HepG2 (cell line): Measurements from ENCODE around the gene MFSD12. TPM values are rescaled to one million over a fixed set of nuclear protein-coding genes. Genes with fewer than 3 reads are reported as not detected.

Experiments
- ATAD3A ChIP-seq: sonication (generic); formaldehyde crosslinking; IDR thresholded peaks from 2 replicates; pipeline ENCODE4 v1.4.0; 2020; ENCODE audit warnings: missing genetic modification reagents
- BHLHE40 ChIP-seq: IDR thresholded peaks from 2 replicates; pipeline ENCODE4 v1.6.1; 2011; ENCODE audit warnings: low read length, improper control_type of control experiment
- CEBPG ChIP-seq: IDR thresholded peaks from 2 replicates; pipeline ENCODE4 v1.6.1; 2016
- CREBL2 ChIP-seq: sonication (generic); formaldehyde crosslinking; IDR thresholded peaks from 2 replicates; pipeline ENCODE4 v1.8.1; 2023; ENCODE audit warnings: missing genetic modification reagents, mild to moderate bottlenecking, borderline replicate concordance
- DZIP1 ChIP-seq: sonication (generic); formaldehyde crosslinking; IDR thresholded peaks from 2 replicates; pipeline ENCODE4 v1.5.0; 2020; ENCODE audit warnings: mild to moderate bottlenecking, missing genetic modification reagents
- FOXP4 ChIP-seq: sonication (generic); formaldehyde crosslinking; IDR thresholded peaks from 2 replicates; pipeline ENCODE4 v1.4.0; 2020; ENCODE audit warnings: missing genetic modification reagents
- GABPA ChIP-seq, 2 experiments: IDR thresholded peaks; 2 replicates each; pipeline ENCODE4 v1.6.1; 2011 to 2016; ENCODE audit warnings: low read depth in 2 of 2, low read length in 1 of 2, missing biosample characterization in 1 of 2, missing genetic modification characterization in 1 of 2
- HES4 ChIP-seq: sonication (generic); formaldehyde crosslinking; IDR thresholded peaks from 2 replicates; pipeline ENCODE4 v1.9.0; 2021; ENCODE audit warnings: mild to moderate bottlenecking, missing genetic modification reagents, borderline replicate concordance
- HMG20A ChIP-seq: IDR thresholded peaks from 2 replicates; pipeline ENCODE4 v1.6.1; 2016; ENCODE audit warnings: borderline replicate concordance
- ISL2 ChIP-seq: sonication (generic); formaldehyde crosslinking; IDR thresholded peaks from 2 replicates; pipeline ENCODE4 v1.5.0; 2020; ENCODE audit warnings: missing genetic modification reagents
- JDP2 ChIP-seq: sonication (generic); formaldehyde crosslinking; IDR thresholded peaks from 2 replicates; pipeline ENCODE4 v1.8.1; 2022; ENCODE audit warnings: missing genetic modification reagents, borderline replicate concordance
- KDM4B ChIP-seq: sonication (generic); formaldehyde crosslinking; IDR thresholded peaks from 2 replicates; pipeline ENCODE4 v1.4.0; 2020; ENCODE audit warnings: missing genetic modification reagents
- MZF1 ChIP-seq: sonication (generic); formaldehyde crosslinking; IDR thresholded peaks from 2 replicates; pipeline ENCODE4 v1.8.1; 2023; ENCODE audit warnings: mild to moderate bottlenecking, missing genetic modification reagents, borderline replicate concordance
- NFRKB ChIP-seq: fragments of 450-650 bp; IDR thresholded peaks from 2 replicates; pipeline ENCODE4 v1.6.1; 2017
- PHF20 ChIP-seq: sonication (generic); formaldehyde crosslinking; IDR thresholded peaks from 2 replicates; pipeline ENCODE4 v1.5.0; 2020; ENCODE audit warnings: mild to moderate bottlenecking, missing genetic modification reagents
- SRF ChIP-seq: IDR thresholded peaks from 2 replicates; pipeline ENCODE4 v1.6.1; 2011; ENCODE audit warnings: mild to moderate bottlenecking, low read depth, low read length, moderate library complexity
- TCF12 ChIP-seq, 2 experiments: fragments of 450-650 bp in 1 of 2; sonication (generic) in 1 of 2; formaldehyde crosslinking in 1 of 2; IDR thresholded peaks; 2 replicates each; pipeline versions ENCODE4 v1.6.1 to v1.8.0; 2017 to 2022; ENCODE audit warnings: antibody characterized with exemption in 1 of 2, mild to moderate bottlenecking in 1 of 2, missing genetic modification reagents in 1 of 2, moderate library complexity in 1 of 2
- ZNF136 ChIP-seq: sonication (generic); formaldehyde crosslinking; IDR thresholded peaks from 2 replicates; pipeline ENCODE4 v1.8.1; 2022; ENCODE audit warnings: low read depth, mild to moderate bottlenecking, moderate library complexity, missing genetic modification reagents
- ZNF574 ChIP-seq: sonication (generic); formaldehyde crosslinking; IDR thresholded peaks from 2 replicates; pipeline ENCODE4 v1.4.0; 2020; ENCODE audit warnings: missing genetic modification reagents
- ZNF678 ChIP-seq: sonication (generic); formaldehyde crosslinking; IDR thresholded peaks from 2 replicates; pipeline ENCODE4 v1.4.0; 2020; ENCODE audit warnings: mild to moderate bottlenecking, missing genetic modification reagents
- ZNF749 ChIP-seq: sonication (generic); formaldehyde crosslinking; IDR thresholded peaks from 2 replicates; pipeline ENCODE4 v1.8.0; 2022; ENCODE audit warnings: mild to moderate bottlenecking, missing genetic modification reagents, moderate library complexity, borderline replicate concordance
- ZNF782 ChIP-seq: sonication (generic); formaldehyde crosslinking; IDR thresholded peaks from 2 replicates; pipeline ENCODE4 v1.4.0; 2020; ENCODE audit warnings: missing genetic modification reagents, mild to moderate bottlenecking, borderline replicate concordance
- ZNF792 ChIP-seq: IDR thresholded peaks from 2 replicates; pipeline ENCODE4 v1.6.1; 2016
- polyA plus RNA-seq, 8 experiments: library from polyadenylated mRNA; depleted of rRNA in 3 of 8; stranded (reverse) in 7 of 8; unstranded in 1 of 8; fragments of >200 nt; fragmentation: Illumina TruSeq in 4 of 8; extraction: Trizol in 4 of 8; gene quantifications; 2 replicates each; pipeline versions ENCODE4 v1.2.1 to v1.2.3, GENCODE V29; 2011 to 2016; ENCODE audit warnings: low read depth in 4 of 8, missing spikeins in 1 of 8, mixed read lengths in 1 of 8; ENCODE audit not compliant: insufficient read depth in 1 of 8
- total RNA-seq, 5 experiments: library from RNA; depleted of rRNA; stranded (reverse); fragments of >200 nt; fragmentation: Illumina TruSeq; extraction: Trizol; gene quantifications; 2 replicates each; pipeline ENCODE4 v1.2.3, GENCODE V29; 2016; ENCODE audit warnings: low read depth in 1 of 5

MFSD12 gene
- total and polyA plus RNA-seq, 2 of the 13 experiments (the other 11 are each of a cell fraction or from before 2014, with no cell fraction given) = 27.2 to 29.1 TPM

- no peak for TF ChIP-seq TCF12 (IDR thresholded peaks at IDR 0.05)
- TF ChIP-seq TCF12 (CRISPR knock-in tag; IDR thresholded peaks at IDR 0.05) = peak; percentile 47; the same call in 1 of the 2 replicates
- no peak for TF ChIP-seq ZNF792 (CRISPR knock-in tag)
- no peak for TF ChIP-seq KDM4B
- no peak for TF ChIP-seq HMG20A
- TF ChIP-seq ATAD3A = no peak
- TF ChIP-seq ZNF574 (CRISPR knock-in tag) = peak; percentile 50; the same call in 1 of the 2 replicates
- no peak for TF ChIP-seq BHLHE40
- TF ChIP-seq NFRKB = no peak
- no peak; the same call in 1 of the 2 replicates for TF ChIP-seq ZNF782
- TF ChIP-seq HES4 = peak; percentile 51; the same call in 1 of the 2 replicates
- TF ChIP-seq GABPA (IDR thresholded peaks at IDR 0.05; ENCODE audit: low read depth, low read length) = peak; percentile 64
- TF ChIP-seq GABPA (CRISPR knock-in tag; IDR thresholded peaks at IDR 0.05; ENCODE audit: low read depth) = peak; percentile 63; the same call in 1 of the 2 replicates
- TF ChIP-seq JDP2 = no peak
- TF ChIP-seq ZNF136 (CRISPR knock-in tag) = peak; percentile 25; the same call in 1 of the 2 replicates
- TF ChIP-seq ISL2 (CRISPR knock-in tag) = no peak
- TF ChIP-seq CREBL2 (CRISPR knock-in tag) = no peak
- TF ChIP-seq DZIP1 (CRISPR knock-in tag) = peak; percentile 55; the same call in 1 of the 2 replicates
- TF ChIP-seq FOXP4 (CRISPR knock-in tag) = no peak
- no peak; the same call in 1 of the 2 replicates for TF ChIP-seq ZNF678 (CRISPR knock-in tag)
- no peak for TF ChIP-seq PHF20 (CRISPR knock-in tag)
- TF ChIP-seq ZNF749 = no peak; the same call in 1 of the 2 replicates
- TF ChIP-seq CEBPG = no peak
- no peak for TF ChIP-seq MZF1 (CRISPR knock-in tag)
- no peak for TF ChIP-seq SRF
These were observed at the start of gene MFSD12 (continued) for GRCh38 chr19:3557461-3558248.
